GM19467 (cell line): ENCODE data around the gene SH3PXD2B.

Source experiments
- ATAC-seq: cut with Tn5 transposase; IDR thresholded peaks from one replicate; pipeline ENCODE4 v1.9.1; 2021; ENCODE audit warnings: mild to moderate bottlenecking, moderate library complexity; ENCODE audit not compliant: unreplicated experiment

The SH3PXD2B gene

GRCh38 chr5:172280929-172281328, 173.4 kb downstream of the SH3PXD2B start:
- ATAC-seq, result no peak

DNA sequence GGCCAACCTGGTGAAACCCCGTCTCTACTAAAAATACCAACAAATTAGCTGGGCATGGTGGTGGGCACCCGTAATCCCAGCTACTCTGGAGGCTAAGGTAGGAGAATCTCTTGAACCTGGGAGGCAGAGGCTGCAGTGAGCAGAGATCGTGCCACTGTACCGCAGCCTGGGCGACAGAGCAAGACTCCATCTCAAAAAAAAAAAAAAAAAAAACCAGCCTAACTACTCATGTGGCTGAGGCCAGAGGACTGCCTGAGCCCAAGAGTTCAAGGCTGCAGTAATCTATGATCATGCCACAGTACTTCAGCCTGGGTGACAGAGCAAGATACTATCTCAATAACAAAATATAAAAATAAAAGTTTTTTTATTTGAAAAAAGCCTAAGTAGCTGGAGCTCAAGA, 174.0 kb downstream of the SH3PXD2B start:
- no peak for ATAC-seq

- no peak for ATAC-seq
Observed at GRCh38 chr5:172278356-172278755, 176.0 kb downstream of the SH3PXD2B start.

- ATAC-seq, result no peak
Observed at GRCh38 chr5:172276214-172276613, 178.1 kb downstream of the SH3PXD2B start.
